SHP77 (cell line): ENCODE data around the gene CCNA1.

Source experiments
- DNase-seq, 2 experiments: peaks; one replicate each; lab custom pipeline; 2025; lab: John Stamatoyannopoulos, UW

The CCNA1 gene

DNA sequence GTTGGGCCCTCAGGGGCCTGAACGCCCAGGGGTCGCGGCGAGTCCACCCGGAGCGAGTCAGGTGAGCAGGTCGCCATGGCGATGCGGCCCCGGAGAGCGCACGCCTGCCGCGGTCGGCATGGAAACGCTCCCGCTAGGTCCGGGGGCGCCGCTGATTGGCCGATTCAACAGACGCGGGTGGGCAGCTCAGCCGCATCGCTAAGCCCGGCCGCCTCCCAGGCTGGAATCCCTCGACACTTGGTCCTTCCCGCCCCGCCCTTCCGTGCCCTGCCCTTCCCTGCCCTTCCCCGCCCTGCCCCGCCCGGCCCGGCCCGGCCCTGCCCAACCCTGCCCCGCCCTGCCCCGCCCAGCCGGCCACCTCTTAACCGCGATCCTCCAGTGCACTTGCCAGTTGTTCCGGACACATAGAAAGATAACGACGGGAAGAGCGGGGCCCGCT, at the start of gene CCNA1:
Gene CCNA1 (plus strand): TSS at position 390 of the 439 bp plus-strand sequence. CDS start 562 bp downstream, outside the sequence.
- peak; percentile 84 to 93 for DNase-seq

DNA sequence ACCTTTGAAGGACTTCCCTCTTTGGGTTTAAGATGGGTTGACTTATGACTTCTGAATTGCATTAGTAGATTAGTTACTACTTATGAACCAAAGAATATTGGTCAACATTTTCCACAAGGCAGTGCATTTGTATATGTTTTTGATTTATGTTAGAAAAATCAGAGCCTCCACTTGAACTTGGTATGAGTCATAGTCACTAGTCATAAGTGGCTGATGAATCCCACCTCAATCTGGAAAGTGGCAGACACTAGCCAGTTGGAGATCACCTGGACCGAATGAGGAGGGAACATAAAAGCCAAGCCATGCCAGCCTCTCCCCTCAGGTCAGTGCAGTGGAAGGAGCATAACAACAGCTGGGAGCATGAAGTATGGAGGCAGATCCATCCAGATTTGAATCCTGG, 46.8 kb upstream of the CCNA1 start:
- DNase-seq = no peak

DNA sequence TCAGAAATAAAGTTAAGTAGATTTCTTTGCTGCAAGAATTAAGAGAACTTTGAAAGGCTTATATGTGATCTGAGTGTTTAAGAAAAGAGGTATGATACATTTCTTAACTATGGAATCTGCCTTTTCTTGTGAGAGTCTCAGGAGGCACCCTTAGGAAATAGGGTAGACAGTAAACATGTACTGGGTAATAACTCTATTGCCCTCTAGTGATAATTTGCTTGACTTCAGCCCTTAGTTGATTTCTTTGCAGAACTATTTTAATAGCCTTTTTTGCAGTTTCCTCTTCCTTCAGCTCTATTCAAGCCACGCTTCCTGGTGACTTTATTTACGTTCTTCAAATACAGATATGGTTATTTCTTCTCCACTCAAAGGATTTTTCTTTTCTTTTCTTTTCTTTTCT, 37.0 kb upstream of the CCNA1 start:
- no peak for DNase-seq

DNA sequence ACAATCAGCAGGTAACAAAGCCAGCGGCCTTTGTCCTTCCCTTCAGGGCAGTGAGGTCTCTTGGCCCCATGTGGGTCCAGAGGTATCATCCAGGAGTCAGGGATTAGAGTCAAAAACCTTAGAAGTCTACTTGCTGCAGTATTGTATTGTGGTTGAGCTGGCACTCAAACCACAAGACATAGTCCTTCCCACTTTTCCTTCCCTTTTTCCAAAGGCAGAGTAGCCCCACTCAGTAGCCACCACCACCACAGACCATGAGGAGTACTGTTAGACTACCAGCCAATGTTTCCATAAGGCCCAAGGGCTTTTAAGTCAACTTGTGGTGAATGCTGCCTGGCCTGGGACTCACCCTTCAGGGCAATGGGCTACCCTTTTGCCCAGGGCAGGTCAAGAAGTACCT, 27.1 kb upstream of the CCNA1 start:
- DNase-seq = no peak

DNA sequence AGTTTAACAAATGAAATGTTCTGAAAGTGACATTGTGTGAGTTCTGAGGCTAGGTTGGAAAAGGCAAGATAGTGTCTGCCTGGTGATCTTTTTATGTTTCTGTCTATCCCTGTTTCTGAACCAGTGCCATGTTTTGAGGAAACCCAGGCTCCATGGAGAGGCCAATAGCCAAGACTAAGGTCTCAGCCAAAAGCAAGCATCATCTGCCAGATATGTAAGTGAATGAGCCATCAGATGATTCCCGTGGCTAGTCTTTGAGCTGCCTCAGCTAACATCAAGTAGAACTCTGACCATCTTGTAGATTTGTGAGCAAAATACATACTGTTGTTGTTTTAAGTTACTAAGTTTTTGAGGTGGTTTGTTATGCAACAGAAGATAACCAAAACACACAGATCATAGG, 19.6 kb upstream of the CCNA1 start:
- DNase-seq = no peak

DNA sequence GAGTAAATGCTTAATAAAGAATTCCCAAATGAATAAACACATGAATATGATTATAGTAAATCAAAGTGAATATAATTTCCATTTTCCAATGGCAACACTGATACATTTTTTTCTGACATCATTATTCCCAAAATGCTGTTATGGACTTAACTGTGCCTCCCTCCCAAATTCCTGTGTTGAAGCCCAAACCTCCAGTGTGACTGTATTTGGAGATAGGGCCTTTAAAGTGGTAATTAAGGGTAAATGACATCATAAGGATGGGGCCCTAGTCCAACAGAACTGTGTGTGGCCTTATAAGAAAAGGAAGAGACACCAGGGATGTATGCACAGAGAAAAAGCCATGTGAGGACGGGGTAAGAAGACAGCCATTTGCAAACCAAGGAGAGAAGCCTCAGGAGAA, 19.1 kb upstream of the CCNA1 start:
- no peak for DNase-seq

DNA sequence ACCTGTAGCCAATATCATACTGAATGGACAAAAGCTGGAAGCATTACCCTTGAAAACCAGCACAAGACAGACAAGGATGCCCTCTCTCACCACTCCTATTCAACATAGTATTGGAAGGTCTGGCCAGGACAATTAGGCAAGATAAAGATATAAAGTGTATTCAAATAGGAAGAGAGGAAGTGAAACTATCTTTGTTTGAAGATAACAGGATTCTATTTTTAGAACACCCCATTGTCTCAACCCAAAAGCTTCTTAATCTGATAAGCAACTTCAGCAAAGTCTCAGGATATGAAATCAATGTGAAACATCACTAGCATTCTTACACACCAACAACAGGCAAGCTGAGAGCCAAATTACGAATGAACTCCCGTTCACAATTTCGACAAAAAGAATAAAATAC, 17.8 kb upstream of the CCNA1 start:
- no peak for DNase-seq

DNA sequence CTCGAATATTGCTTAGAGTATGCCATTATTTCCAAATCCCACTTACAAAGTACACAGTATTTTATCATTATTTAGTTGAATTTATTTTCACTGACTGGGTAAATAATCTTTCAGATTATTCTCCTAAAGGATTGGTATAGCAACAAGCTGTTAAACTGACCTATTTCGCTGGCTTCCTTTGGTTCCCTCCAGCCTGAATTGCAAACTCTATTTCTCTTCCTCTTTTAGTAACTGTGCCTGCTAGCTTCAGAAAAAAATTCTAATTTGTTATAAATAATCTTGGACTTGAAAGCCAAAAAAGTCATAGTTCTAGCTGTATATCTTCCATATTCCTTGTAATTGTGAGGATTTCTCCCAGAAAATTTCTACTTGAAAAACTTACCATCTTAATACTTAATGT, 15.0 kb upstream of the CCNA1 start:
- no peak for DNase-seq

DNA sequence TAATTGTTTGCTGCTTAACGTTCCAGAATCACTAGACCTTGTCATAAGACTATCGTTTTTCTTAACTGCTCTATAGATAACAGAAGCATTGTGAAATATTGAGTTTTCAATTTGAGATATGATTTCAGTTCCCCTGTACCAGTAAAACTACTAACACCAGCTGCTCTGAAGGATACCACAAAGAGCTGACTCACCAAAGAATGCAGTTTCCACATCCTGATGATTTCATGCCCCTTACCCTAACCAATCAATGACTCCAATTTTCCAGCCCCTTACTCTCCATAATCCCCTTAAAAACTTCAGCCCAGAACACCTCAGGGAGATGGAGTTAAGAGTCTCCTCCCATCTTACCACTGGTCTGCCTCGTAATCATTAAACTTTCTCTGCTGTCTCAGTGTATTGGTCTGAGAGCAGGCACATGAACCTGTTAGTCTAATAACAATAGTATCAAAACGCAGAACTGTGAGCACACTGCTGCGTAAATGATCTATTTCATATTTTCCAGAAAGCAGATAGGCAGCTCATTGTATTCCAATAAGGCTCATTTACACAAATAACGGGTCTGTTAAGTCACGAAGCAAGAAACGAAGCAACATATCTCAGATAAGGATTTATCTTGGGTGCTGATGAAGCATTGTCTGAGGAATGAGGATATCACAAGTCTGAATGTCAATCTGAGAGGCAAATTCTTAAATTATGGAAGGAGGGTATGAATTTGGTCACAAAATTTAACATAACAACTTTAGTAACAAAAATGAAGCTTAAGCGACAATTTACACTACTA, 14.1 kb upstream of the CCNA1 start:
- DNase-seq = no peak

DNA sequence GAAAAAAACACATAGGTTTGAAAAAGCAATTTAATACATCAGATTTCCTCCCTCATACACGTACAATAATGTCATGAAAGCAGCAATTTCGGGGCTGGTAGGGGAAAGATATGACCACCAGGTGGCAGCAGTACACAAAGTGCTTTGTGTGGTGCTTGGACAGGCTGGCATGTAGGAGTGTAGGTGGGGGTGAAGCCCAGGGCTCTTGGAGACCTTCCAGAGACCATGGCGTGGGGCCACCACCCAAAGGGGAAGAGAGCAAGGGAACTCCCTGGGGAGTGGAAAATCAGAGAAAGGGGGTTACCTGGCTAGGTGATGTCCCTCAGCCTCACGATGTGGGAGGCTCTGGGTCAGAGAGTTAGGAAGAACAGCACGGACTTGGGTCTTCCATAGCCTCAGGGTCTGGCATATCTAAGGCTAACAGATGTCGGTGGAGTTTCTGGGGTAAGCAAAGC, 11.8 kb upstream of the CCNA1 start:
- DNase-seq = peak; percentile 70 to 81

DNA sequence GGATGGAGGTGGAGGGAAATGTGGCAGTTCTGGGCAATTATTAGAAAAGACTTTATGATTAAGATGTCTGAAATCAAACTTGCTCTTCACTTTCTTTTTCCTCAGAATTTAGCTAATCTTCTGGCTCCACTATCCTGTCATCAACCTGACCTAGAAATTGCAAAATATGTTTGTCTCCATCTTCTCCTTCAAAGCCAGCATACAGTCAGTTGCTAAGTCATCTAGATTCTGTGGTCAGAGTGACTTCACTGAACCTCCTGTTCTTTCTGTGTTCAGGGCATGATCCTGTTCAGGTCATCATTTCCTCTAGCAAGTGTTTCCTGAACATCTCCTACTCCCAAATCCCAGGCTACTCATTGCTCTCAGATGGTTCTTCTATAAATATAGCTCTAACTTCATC, 10.8 kb upstream of the CCNA1 start:
- DNase-seq = no peak

DNA sequence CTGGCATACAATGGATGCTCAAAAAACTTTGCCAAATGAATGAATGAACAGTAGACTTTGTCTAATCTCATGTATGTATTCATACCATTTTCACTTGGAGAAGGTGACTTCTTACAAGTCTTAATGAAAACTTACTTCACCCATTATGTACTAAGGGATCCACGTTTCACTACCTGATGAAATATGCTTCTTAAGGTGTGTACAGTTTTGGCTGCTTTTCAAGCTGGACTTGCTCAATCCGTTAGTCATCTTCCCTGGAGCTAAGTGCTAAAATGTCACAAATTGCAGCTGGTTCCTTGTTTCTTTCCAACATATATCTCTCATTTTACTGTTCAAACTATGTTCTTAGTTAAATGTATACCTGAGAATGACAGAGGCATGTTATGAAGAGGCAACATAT, 4.2 kb upstream of the CCNA1 start:
- DNase-seq = no peak

DNA sequence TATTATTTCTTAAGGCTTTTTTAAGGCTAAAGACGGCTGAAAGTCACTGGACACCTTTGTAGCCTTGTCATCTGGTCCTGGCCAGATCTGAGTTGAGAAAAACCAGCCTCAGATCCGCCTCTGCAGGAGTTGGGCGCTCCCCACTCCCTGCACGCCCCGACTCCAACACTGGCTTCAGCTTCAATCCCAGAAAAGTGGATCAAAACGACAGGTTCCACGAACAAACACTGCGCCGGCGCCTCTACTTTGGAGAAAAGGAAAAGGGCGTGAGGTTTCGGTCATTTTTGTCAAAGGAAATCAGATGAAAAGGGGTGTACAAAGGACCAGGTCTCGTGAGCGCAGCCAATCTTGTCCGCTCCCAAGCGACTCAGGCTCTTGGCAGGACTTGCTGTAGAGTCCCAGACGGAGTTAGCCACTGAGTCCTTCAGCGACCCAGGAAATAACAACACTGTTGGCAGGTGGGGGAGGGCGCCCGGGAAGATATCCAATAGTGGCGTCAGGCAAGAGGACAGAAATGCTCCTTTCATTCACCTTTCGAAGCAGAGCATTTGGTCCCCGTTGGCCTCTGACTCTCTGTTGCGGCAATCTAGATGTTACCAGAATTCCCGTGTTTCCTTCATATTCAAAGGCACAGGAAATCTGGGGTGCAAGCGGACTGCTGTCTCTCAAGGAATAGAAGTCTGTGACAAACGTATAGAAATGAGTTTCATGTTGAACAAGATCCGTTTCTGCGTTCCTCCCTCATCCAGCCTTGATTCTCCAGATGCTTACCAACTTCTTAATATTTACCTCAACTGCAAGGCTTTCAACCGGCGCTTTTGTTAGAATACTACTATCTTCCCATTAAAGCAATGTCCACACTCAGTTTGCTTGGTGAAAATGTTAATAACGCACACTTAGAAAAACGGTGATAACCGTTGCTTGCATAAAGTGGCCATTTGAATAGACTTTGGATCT, 1.8 kb upstream of the CCNA1 start:
- DNase-seq = no peak

DNA sequence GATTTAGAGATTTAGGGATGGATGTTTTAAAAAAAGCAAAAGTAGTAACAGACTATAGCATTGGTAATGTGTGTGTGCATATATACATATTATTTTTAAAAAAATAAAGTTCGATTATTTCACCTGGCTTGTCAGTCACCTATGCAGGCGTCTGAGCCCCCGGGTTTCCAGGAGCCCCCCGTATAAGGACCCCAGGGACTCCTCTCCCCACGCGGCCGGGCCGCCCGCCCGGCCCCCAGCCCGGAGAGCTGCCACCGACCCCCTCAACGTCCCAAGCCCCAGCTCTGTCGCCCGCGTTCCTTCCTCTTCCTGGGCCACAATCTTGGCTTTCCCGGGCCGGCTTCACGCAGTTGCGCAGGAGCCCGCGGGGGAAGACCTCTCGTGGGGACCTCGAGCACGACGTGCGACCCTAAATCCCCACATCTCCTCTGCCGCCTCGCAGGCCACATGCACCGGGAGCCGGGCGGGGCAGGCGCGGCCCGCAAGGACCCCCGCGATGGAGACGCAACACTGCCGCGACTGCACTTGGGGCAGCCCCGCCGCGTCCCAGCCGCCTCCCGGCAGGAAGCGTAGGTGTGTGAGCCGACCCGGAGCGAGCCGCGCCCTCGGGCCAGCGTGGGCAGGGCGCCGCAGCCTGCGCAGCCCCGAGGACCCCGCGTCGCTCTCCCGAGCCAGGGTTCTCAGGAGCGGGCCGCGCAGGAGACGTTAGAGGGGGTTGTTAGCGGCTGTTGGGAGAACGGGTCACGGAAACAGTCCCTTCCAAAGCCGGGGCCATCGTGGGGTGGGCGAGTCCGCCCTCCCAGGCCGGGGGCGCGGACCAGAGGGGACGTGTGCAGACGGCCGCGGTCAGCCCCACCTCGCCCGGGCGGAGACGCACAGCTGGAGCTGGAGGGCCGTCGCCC, 840 bp upstream of the CCNA1 start:
- peak in 1 of 2 experiments; percentile 26 for DNase-seq

DNA sequence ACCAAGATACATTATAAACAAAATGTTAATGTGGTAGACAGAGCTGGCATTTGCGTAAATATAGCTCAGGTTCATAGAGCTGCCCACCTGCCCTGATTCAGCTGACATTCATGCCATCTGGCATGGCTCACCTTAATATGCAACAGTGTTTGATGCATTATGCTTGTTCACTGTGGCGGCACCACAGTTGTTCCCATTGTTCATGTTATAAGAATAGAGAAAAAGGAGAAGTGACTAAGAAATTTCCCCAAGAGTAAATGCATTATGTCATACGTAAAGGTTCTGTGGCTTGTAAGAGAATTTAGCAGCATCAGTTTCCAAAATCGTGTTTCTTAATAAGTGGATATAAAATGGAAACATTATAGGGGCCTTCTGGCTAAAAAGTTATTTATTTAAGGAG, 4.5 kb downstream of the CCNA1 start:
- DNase-seq = no peak

DNA sequence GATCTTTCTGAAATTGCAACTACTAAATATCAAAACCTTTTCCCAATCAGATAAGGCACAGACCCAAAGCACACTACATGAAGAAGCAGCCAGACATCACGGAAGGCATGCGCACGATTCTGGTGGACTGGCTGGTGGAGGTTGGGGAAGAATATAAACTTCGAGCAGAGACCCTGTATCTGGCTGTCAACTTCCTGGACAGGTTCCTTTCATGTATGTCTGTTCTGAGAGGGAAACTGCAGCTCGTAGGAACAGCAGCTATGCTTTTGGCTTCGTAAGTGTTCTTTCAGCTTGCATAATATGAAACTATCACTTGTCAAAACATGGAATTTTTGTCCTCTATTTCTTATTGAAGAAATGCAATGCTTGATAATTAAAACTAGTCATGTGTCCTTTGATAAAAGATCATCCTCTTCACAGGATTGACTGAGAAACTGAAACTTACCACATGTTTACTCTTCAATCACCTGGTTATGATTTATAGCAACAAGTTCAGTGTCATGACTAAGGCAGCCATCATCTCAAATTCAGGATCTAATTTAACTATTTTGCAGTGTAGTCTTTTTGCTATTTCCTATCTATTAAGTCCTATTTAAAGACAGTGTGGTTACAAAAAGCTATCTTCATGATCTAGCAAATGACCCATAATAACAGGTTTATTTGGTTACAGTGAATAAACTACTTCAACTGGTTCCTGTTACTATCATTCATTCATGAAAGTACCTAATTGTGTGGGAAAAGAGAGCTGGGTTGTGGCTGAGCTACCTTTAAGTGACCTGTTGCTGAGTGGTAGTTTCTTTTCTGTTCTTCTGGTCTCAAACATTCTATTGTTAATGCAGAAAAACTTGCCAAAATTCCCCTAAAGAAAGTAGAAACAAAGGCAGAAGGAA, 6.5 kb downstream of the CCNA1 start:
- no peak for DNase-seq

DNA sequence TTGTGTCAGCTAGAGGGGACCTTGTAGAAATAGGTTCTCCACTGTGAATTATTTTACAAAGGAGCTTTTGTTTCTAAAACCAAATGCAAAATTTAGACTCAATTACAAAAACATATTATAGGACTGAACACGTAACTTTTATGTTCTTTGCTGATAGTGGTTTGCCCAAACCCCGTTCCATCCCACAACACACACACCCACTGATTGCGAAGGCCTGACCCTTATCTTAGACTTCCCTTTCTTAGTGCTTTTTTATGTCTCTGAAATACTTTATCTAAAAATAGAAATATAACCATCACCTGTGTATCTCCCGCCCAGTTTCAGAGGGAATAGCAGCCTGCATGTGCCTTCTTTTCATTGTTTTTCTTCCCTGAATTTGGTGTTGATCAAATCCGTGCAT, 13.0 kb downstream of the CCNA1 start:
- no peak for DNase-seq

DNA sequence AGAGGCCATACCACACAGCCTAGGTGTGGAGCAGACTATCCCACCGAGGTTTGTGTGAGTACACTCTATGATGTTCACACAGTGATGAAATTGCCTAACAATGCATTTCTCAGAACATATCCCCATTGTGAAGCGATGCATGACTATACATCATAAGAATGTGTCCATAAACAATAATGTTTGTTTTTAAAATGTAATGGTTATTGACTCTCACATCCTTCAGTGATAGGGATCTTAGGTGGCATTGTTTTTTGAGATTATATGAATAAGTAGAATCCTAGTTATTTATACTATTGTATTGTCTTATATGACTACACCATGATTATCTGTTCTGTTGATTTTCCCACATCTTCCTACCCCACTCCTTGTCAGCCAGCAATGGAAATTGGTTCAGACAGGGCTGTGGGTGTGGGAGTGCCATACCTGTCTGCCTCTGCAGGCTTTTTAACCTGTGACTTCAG, 13.6 kb downstream of the CCNA1 start:
- DNase-seq = no peak

DNA sequence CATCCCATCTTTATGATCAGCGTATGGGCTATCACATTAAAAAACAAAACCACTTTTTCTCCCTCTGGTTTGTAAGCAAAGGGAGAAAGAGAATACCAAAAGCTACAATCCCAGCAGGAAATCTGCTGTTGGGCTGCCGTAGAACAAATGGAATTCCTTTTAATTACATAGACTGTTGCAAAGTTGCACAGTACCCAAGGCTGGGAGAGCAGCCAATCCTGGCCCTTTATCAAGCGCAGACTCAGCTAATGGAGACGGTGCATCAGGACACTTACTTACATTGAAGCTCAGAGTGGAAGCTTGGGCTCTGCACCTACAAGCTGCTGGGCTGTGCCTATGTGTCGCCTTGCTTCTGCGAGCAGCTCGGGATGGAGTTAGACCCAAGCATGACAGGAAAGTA, 15.2 kb downstream of the CCNA1 start:
- DNase-seq = no peak

DNA sequence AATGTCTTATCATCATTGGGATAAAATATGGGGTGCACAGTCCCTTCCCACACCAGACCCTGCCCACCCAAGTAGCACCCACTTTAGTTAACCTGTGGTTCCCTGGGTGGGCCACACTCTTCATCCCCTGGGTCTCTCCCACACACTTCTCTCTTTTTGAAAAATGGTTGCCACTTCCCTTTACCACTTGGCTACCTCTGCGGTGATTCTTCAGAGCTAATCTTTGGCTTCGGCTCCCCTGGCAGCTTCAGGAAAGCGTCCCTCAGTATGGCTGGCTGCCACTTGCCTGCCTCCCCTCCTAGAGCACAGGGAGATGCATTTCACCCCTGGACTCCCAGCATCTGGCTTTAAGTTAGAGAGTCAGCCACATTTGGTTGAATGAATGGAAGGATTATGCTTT, 18.2 kb downstream of the CCNA1 start:
- DNase-seq = no peak

DNA sequence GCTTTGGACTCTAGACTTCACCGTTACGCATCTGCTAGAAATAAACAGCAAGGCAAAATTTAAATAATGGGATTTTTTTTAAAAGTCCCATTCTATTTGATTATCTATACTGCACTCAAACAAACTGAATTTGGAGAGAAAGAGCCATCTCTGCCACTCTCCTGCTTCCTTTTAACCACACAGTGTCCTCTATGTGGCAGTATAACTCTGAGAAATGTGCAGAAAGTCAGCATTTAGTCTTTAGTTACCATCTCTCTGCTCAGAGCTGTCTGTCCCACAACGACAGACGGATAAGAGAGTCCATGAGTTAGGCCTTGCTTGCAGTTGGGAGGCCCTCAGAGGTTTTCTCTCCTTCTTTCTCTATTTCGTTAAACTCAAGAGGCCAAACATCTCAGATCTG, 21.2 kb downstream of the CCNA1 start:
- peak; percentile 39 to 43 for DNase-seq
